ENCODE data around the gene HOXB13. TPM values are rescaled to one million over a fixed set of nuclear protein-coding genes. Genes with fewer than 3 reads are reported as not detected.

Gene HOXB13
- total RNA-seq, 1 donor from 2014 or later, result 0.08 TPM

- DNase-seq (ENCODE audit: low spot score) (no peak), ATAC-seq (no peak)
These were observed 955 bp downstream of the HOXB13 start for GRCh38 chr17:48727415-48728175.

GRCh38 chr17:48726916-48727286 is 1.6 kb downstream of the HOXB13 start:
- ATAC-seq (no peak), DNase-seq (ENCODE audit: low spot score) (no peak)

GRCh38 chr17:48726114-48726915 is 2.2 kb downstream of the HOXB13 start:
- DNase-seq (ENCODE audit: low spot score), result no peak

GRCh38 chr17:48725288-48726064 is 3.1 kb downstream of the HOXB13 start:
- DNase-seq (ENCODE audit: low spot score) (no peak), ATAC-seq (no peak)

More at GRCh38 chr17:48726114-48726915, 2.2 kb downstream of the HOXB13 start:
- ATAC-seq, result no peak

- DNase-seq (ENCODE audit: low spot score), result no peak
- ATAC-seq, result no peak
These were observed 3.6 kb downstream of the HOXB13 start for GRCh38 chr17:48725004-48725287.

GRCh38 chr17:48724251-48725003 is 4.1 kb downstream of the HOXB13 start:
- DNase-seq (ENCODE audit: low spot score) (peak; percentile 78), ATAC-seq (peak; percentile 91)

GRCh38 chr17:48723423-48724250 is 4.9 kb downstream of the HOXB13 start:
- DNase-seq (ENCODE audit: low spot score), result no peak
- no peak for ATAC-seq

- no peak for DNase-seq (ENCODE audit: low spot score)
- no peak for ATAC-seq
These were observed 5.6 kb downstream of the HOXB13 start, which contains the start of gene PRAC2 for GRCh38 chr17:48722915-48723422. TSS of gene PRAC2 (plus strand) at chr17:48723185. CDS start at chr17:48724411, 1,226 bp downstream.

GRCh38 chr17:48722201-48722907 is 6.2 kb downstream of the HOXB13 start, which contains the start of gene PRAC1:
TSS of gene PRAC1 (minus strand) at chr17:48722518. CDS start at chr17:48722392, 126 bp downstream.
- DNase-seq (ENCODE audit: low spot score) (no peak), ATAC-seq (no peak)

GRCh38 chr17:48721009-48721402 is 7.5 kb downstream of the HOXB13 start:
- ATAC-seq, result no peak

GRCh38 chr17:48720266-48721008 is 8.1 kb downstream of the HOXB13 start:
- ATAC-seq, result no peak
- no peak for DNase-seq (ENCODE audit: low spot score)

More at GRCh38 chr17:48721009-48721402, 7.5 kb downstream of the HOXB13 start:
- no peak for DNase-seq (ENCODE audit: low spot score)

- DNase-seq (ENCODE audit: low spot score), result no peak
- no peak for ATAC-seq
These were observed 8.8 kb downstream of the HOXB13 start for GRCh38 chr17:48719642-48720265.

GRCh38 chr17:48718761-48719641 is 9.5 kb downstream of the HOXB13 start:
- no peak for DNase-seq (ENCODE audit: low spot score)
- ATAC-seq, result no peak

- ATAC-seq, result no peak
These were observed 10.3 kb downstream of the HOXB13 start for GRCh38 chr17:48718227-48718760.

GRCh38 chr17:48717367-48718226 is 11.0 kb downstream of the HOXB13 start:
- DNase-seq (ENCODE audit: low spot score) (no peak), ATAC-seq (no peak)

More at GRCh38 chr17:48718227-48718760, 10.3 kb downstream of the HOXB13 start:
- no peak for DNase-seq (ENCODE audit: low spot score)
